Measurements from ENCODE around the gene CDK1. TPM values are rescaled to one million over a fixed set of nuclear protein-coding genes. Genes with fewer than 3 reads are reported as not detected.

Gene CDK1
- total RNA-seq, 2 experiments from 2014 or later: 0.75 to 1.1 TPM

Other genes starting within 250 kb of the CDK1 start
- not detected for gene RHOBTB1, start 165.7 kb downstream of the CDK1 start, total RNA-seq

Measured in CD4-positive, alpha-beta T cell (primary cell).